GM18507 (cell line): ENCODE measurements around the gene CMBL.
A peak's percentile ranks its signal among the peaks of the same experiment; 100 is the strongest.

Source experiments
- DNase-seq: peaks from one replicate; pipeline ENCODE4 v3.0.0; 2011; ENCODE audit warnings: low read depth; ENCODE audit not compliant: insufficient read length; ENCODE audit errors: extremely low spot score
- FAIRE-seq: peaks from 2 replicates; lab custom pipeline; 2011; peaks lifted over from hg19 to GRCh38; lab: Jason Lieb, UNC

CMBL gene

GRCh38 chr5:10335711-10336470 is 28.2 kb upstream of the CMBL start:
- DNase-seq (no peak), FAIRE-seq (no peak)

DNA sequence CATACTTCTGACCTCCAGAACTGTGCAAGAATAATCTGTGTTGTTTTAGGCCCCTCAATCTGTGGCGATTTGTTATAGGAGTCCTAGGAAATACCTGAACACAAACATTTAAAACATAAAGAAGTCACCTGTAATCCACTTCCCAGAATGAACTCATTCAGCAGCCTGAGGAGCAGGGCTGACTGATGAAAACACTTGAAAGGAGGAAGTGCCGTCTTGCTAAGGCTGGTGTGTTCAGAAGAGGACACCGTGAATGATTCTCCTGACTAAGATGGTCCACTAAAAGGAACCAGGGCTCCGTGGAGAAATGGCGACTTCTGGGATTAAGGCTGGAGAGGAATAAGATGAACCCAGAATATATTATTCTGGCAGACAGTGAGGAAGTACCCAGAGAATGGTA is 27.1 kb upstream of the CMBL start:
- no peak for FAIRE-seq
- no peak for DNase-seq

DNA sequence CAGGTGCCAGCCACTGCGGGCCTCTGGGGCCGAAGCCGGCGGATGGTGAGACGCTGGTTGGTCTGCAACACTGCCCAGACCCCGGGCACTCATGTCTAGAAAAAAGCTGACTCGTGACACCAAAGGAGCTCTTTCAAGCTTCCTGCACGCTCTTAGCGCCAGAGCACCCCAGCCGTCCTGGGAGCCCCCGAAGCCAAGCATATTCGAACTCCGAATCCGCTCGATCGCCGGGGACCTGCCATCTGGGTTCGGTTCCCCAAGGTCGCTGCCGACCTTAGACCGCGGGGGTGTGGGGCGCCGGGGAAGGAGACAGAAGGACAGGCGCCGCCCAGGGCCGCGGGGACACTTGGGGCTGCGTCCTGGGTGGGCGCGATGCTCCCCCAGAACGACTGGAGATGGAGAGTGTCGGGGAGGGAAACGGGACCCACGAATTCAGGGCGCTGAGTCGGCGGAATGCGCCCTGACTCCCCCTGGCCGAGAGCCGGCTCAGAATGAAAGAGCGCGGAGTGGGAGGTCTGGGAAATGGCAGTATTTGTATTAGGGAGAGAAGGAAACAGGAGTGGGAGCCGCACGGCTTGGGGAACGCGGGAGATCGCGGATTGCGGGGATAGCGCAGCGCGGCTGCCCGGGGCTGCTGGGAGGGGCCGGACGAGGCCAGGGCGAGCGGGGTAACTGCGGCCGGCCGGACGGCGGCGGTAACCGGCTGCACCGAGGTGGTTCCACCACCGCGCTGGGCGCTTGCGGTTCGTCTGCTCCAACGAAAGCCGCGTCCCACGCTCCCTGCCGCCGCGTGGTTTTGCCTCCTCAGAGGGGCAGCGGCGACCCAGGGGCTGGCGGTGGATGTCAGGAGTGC is 25.7 kb upstream of the CMBL start:
- DNase-seq (peak; percentile 25), FAIRE-seq (no peak)

GRCh38 chr5:10332301-10332700 is 24.6 kb upstream of the CMBL start:
- no peak for FAIRE-seq

GRCh38 chr5:10331341-10331796 is 23.7 kb upstream of the CMBL start:
- DNase-seq (no peak), FAIRE-seq (no peak)

More at GRCh38 chr5:10332301-10332700, 24.6 kb upstream of the CMBL start:
- DNase-seq: no peak

- FAIRE-seq: no peak
- DNase-seq: no peak
Observed at GRCh38 chr5:10330511-10331230, 23.0 kb upstream of the CMBL start.

DNA sequence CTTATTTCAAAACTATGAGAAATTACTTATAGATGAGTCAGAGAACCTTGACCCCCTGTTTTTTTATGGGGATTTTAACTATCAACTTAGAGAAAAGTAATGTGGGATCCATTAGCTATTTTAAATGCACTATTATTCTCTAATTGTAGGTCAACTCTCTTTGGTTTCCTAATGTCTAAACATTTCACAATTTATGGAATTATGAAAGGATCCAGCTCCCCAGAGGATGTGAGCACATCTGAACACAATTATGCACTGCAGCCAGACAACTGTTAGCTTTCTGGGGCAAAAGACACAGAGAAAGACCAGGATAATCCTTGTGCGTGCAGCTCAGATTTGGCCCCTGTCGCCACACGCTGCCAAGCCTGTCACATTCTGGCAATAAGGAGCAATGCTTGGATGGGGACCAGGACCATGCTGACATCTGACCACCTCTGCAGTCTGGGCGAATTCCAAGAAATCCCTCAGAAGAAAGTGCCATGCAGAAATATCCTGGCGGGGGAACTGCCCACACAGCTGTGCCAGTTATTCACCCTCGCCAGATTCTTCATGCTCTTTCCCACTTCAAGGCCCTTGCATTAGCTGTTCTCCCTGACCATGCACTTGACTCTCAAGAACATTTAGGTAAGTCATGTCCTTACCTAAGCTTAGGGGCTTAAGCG is 22.2 kb upstream of the CMBL start:
- DNase-seq: no peak
- no peak for FAIRE-seq

- no peak for FAIRE-seq
- DNase-seq: no peak
Observed at GRCh38 chr5:10329446-10329819, 21.7 kb upstream of the CMBL start.

GRCh38 chr5:10328323-10328722 is 20.6 kb upstream of the CMBL start:
- DNase-seq: no peak

DNA sequence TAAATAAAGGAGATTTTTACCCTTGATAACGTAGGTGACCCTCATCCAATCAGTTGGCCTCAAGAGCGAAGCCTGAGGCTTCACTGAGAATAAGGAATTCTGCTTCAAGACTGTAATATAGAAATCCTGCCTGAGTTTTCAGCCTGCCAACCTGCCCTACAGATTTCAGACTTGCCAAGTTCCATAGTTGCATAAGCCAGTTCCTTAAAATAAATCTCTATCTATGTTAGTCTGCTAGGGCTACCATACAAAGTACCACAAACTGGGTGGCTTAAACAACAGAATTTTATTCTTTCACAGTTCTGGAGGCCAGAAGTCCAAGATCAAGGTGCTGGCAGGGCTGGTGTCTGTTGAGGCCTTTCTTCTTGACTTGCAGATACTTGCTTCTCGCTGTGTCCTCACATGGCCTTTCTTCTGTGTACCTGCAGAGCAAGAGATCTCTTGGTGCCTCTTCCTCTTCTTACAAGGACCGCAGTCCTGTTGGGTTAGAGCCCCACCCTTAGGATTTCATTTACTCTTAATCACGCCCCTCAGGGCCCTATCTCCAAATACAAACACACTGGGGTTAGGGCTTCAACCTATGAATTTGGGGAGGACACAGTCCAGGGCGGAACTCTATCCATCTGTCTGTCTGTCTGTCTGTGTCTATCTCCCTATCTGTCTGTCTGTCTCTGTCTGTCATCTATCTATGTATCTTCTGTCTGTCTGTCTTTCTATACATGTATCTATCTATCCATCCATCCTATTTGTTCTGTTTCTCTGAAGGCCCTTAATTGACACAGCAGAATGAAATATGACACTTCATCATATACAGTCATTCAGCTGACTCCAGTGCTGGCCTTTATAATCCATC is 17.0 kb upstream of the CMBL start:
- no peak for DNase-seq
- FAIRE-seq: no peak

More at GRCh38 chr5:10328323-10328722, 20.6 kb upstream of the CMBL start:
- FAIRE-seq: no peak

- DNase-seq (no peak), FAIRE-seq (no peak)
Observed at GRCh38 chr5:10323588-10324488, 16.1 kb upstream of the CMBL start.

GRCh38 chr5:10321882-10322281 is 14.2 kb upstream of the CMBL start:
- no peak for DNase-seq
- no peak for FAIRE-seq

- FAIRE-seq (no peak), DNase-seq (no peak)
Observed at GRCh38 chr5:10320793-10321192, 13.1 kb upstream of the CMBL start.

DNA sequence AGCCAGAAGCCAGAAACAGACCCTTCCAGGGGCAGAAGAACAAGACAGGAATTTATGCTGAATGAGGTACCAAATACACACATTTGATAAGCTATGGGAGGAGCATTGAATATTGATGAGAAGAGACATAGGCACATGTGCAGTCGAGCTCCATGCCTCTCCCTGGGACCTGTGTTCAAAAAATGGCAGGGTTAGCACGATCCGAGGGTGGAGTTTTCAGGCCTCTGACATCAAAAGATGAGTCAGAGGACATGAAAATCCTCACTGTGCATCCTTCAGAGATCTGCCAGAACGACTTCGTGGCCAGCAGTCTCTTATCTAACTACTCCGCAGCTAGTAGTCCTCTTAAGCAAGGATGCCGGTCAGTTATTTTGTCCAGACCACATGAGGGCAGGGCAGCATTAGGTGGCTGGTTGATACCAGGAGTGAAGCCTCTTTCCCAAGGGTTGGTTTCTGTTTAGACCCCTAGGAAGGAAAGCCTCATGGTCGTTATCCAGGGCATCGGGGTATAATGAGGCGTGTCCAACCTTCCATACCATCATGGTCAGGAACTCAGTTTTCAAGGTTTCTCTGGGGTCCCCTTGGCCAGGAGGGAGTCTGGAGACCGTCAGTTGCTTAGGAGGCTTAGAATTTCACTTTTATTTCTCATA is 11.6 kb upstream of the CMBL start:
- FAIRE-seq (no peak), DNase-seq (no peak)

GRCh38 chr5:10317825-10318682 is 10.4 kb upstream of the CMBL start:
- no peak for FAIRE-seq
- DNase-seq: peak; percentile 18

GRCh38 chr5:10315824-10316509 is 8.3 kb upstream of the CMBL start:
- FAIRE-seq: no peak
- DNase-seq: no peak
